Measurements from ENCODE around the gene TOR1AIP1.
"Not testable (repeated sequence)": the region's sequence is repeated elsewhere in the genome, so short reads cannot be mapped to it uniquely, and the experiment has no call there.

The TOR1AIP1 gene

DNA sequence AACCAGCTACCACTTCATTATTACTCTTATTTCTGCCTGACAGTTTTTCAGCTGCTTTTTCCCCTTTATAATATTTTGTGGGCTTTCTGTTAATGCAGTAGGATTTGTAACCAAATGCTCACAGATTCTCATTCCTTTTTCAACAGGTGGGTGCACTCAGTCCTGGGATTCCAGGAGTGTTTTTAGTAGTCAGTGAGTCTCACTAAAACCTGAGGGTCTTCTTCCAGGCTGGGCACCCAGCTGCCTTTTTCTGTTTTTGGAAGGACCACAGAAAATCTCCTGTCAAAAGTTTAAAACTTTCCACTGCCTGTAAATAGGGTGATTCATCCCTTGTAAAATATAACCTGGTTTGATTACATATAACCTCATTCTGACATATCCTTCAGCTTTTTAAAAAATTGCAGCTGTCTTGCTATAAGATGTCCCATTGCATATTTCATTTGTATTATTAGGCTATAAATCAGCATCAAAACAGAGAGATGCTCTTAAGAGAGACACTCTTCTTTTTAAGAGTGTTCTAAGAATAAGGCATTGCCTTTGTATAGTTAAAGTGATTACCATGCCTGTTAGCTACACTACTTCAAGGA lies 55.7 kb downstream of the TOR1AIP1 start:
- DNase-seq (ENCODE audit: low read depth in 3 of 3): no peak

DNA sequence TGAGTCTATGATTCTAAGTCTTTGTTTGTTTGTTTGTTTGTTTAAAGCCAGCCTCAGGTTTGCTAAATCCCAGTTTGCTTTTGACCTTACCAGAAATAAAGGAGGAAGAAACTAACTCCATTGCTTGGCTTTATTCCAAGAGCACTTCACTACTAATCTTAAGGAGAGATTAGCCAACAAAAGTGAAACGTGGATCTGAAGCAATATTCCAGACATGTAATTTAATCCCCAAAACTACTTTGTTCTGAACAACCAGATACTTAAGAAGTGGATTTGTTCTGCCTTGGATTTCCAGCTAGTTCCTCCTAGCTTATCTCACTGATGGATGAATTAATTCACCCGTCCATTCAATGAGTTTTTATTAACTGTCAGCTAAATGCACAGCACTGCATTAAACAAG lies 56.7 kb downstream of the TOR1AIP1 start:
- DNase-seq (ENCODE audit: low read depth in 3 of 3): no peak

DNA sequence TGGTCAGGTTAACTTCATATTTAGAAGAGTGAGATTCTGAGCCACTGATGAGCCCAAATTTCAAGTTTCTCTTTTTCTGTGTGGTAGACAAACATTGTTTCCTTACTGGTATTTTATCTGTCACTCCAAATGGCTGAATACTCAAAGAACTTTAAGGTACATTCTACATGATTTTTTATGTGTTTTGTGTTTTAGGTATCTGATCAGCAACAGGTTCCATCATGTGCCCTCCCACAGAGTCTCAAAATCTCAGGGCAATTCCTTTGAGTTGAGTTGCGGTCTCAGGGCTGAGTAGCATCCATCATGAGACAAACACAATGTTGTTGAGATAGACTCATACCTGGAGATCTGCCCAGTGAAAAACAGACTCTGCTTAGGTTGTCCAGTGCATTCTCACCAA lies 57.9 kb downstream of the TOR1AIP1 start:
- no peak for DNase-seq (ENCODE audit: low read depth in 3 of 3)

DNA sequence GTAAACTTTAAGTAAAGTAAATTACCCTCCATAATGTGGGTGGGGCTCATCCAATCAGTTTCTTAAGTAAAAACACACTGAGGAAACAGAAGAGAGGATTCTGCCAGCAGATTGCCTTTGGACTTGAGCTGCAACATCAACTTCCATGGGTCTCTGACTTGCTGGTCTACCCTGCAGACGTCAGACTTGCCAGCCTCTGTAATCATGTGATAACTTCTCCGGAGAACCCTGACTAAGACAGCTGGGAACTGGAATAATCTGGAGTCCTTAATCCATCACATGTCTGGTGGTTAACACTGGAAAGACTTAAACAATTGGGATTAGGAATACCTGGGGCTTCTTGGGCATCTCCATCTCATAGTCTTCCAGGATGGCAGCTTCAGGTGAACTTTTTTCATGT lies 59.4 kb downstream of the TOR1AIP1 start:
- no peak for DNase-seq (ENCODE audit: low read depth in 3 of 3)

DNA sequence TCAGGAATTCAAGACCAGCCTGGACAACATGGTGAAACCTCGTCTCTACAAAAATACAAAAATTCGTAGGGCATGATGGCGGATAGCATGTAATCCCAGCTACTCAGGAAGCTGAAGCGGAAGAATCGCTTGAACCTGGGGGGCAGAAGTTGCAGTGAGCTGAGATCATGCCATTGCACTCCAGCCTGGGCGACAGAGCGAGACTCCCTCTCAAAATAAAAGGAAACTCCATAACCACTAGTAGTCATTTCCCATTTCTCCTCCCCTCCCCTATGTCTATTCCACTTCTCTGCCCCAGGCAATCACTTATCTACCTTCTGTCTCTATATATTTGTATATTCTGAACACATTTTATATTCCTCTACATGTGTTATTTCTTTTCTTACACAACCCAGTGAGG lies 68.6 kb downstream of the TOR1AIP1 start:
- DNase-seq (ENCODE audit: low read depth in 3 of 3): no peak

DNA sequence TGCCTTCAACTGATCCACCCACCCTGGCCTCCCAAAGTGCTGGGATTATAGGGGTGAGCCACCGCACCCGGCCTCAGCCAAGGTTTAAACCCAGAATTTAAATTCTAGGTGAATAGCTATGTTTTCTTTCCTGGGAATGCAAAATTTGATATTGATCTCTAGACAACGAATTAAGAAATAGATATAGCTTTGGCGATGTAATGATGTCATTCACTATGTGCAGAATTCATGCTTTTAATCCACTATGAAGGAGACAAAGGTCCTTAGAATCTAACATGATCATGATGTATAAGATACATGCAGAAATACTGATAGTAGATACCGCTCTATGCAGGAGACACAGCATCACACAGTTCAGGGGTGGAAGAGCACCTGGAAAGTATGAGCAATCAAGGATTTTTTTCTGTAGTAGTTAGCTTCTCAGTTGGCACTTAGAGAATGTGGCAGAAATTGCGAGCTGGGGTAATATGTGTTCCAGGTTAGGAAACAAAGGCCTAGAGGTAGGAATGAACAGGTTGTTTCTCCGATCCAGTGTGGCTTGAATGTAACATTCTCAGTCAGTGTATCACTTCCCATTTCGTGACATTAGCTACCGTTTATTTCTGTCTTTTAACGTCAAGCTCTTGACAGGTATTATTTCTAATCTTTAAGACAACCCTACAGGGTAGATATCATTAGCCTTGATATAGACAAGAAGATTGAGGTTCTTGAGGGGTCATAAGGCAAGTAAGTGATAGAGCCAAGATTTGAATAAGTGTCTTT lies 69.5 kb downstream of the TOR1AIP1 start:
- no peak for DNase-seq (ENCODE audit: low read depth in 3 of 3)

DNA sequence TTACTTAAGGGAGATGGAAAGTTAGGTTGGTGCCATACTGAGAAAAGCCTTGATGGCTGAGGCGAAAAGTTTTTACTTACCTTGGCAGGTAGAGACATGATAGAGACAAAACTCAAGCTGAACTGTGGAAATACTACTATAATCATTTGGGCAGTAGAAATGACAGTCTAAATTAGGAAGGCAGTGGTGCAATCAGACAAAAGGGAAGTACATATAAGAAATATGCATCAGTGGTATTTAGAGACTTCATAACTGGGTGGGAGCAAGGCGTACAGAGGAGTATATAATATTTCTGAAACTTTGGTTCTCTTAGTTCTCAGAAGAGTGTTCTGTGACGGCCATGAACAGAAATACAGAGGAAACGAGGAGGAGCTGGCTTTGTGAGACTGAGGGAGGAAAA lies 70.1 kb downstream of the TOR1AIP1 start:
- no peak for DNase-seq (ENCODE audit: low read depth in 3 of 3)

DNA sequence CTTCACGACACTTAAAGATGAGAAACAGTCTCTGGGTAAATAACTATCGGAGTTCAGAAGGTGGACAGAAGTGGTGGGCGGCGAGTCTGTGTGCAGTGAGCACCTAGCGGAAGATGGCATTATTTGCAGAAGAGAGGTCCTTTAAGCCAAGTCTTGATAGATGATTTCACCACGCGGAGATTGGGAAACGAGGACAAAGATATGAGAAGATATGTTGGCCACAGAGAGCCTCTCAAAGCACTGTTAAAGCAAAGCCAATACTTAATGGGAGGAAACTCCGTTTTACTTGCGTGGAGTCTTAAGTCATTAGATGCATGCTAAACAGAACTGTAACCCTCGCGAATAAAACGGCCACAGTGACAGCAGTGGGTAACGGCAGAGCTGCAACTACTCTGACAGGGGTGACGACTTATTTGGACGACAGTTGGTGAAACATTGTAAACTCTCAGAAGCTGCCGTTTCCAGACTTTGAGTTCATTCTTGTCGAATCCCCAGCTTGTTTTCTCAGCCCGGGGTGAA lies 71.9 kb downstream of the TOR1AIP1 start:
- peak in 2 of 3 experiments; percentile 26 to 35 for DNase-seq (ENCODE audit: low read depth in 3 of 3)

DNA sequence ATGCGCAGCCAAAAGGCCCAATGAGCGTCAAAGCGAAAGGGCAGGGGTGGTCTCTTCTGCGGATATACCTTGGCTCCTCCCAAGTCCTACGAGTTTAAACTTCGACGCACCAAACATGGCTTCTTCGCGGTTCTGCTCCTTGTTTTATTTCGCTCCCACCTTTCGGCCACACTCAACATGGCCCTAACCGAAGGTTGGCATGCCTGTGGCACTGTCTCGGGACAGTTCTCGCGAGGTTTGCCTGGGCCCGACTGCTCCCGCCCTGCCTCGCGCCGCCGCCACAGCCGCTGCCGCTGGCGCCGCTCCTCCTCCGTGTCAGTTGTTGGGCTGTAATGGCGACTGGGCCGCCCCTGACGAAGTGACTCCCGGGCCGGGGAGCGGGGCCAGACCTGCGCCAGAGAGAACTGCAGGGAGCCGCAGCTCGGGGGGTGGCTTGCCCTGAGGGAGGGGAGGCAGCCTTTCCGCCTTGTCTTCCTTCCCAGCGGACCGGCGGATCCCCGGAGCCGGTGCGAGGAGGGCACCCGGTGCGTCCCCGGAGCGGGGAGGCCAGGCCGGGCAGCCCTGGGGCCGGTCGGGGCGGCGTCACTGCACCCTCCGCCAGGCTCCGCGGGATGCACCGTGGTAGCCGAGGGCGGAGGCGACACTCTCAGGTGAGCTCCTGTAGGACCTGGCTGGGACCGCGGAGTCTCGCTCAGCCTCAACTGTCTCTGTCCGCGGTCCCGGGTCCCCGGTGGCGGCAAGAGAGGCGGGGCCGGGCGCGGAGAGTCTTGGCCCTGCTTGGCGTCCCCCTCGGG lies 72.6 kb downstream of the TOR1AIP1 start, which contains the start of gene CEP350:
Gene CEP350, plus strand, starts transcription at position 318 of the 794 bp plus-strand sequence. CDS start 31,372 bp downstream, outside the sequence.
- peak; percentile 90 to 97 (median 97) for DNase-seq (ENCODE audit: low read depth in 3 of 3)

DNA sequence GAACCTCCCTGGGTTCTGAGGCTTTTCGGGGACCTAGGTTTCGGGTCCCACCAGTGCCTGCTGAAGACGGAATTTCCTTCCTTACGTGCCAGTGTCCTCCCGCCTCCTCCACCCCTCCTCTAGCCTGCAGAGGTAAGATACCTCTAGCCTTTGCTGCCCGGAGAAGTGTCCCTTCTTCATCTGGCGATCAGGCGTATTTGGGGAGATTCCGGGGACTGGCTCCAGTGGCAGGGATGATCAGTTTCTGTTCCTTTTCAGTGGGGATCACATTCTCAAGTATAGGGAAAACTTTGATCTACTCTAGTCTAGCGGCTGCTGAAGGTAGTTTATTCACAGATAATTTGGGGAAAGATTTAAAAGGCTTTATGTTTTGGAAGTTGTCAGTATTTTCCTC lies 73.2 kb downstream of the TOR1AIP1 start:
- DNase-seq (ENCODE audit: low read depth in 3 of 3): peak in 1 of 3 experiments; percentile 20

DNA sequence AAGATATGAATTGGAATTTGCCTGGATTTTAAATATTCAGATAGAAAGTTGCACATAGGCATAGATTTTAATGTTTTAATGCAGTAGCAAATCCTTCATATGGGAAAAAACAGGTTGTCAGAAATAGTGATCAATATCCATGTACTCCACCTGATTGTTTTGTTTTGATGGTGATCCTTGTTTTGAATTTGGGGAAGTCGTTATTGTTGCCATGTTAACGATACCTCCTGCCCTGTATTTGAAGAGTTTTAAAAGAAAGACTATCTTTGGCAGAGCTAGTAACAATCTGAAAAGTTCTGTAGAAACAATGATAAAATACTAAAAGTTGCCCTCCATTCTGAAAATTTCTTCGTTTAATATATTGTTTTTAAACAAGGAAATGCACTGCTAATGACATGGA lies 73.6 kb downstream of the TOR1AIP1 start:
- no peak for DNase-seq (ENCODE audit: low read depth in 3 of 3)

DNA sequence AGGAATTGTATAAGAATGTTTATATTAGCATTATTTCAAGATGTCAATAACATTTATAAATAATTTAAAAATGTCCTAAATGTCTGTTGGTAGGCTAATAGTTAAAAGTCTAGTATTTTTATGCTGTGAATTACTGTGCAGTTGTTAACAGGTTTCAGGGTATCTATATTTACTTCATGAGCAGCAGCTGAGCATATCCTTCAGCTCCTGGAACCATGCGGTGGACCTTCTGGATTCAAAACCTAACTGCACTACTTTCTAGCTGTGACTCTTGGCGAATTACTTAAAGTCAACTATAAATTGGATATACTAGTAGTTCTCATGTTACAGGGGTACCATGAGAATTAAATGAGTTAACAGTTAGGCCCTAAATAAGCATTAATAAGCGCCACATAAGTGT lies 76.3 kb downstream of the TOR1AIP1 start:
- no peak for DNase-seq (ENCODE audit: low read depth in 3 of 3)

DNA sequence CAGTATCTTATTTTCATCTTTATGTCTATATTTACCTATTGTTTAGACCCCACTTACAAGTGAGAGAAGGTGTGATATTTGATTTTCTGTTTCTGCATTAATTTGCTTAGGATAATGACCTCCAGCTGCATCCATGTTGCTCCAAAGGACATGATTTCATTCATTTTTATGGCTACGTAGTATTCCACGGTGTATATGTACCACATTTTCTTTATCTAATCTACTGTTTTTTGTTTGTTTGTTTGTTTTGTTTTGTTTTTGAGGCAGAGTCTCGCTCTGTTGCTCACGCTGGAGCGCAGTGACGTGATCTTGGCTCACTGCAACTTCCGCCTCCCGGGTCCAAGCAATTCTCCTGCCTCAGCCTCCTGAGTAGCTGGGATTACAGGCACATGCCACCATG lies 80.1 kb downstream of the TOR1AIP1 start:
- DNase-seq (ENCODE audit: low read depth in 3 of 3): not testable (repeated sequence)

DNA sequence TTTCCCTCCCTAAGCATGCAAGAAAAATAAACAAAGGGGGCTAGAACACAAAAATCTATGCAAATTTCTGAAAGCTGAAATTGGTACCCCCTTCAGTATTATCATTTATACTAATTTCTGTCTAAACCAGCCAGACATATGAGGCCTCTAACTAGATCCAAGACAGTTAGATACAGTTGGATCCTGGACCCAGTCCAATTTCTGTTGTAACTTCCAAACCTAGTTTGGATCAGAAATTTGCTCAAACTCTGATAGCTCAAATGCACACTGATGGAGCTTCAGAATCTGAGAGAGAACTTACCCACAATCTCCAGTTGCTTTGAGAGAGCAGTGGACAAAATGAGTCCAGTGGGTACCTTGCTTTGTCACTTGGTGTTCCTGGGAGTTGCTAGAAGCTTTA lies 84.5 kb downstream of the TOR1AIP1 start:
- no peak for DNase-seq (ENCODE audit: low read depth in 3 of 3)

DNA sequence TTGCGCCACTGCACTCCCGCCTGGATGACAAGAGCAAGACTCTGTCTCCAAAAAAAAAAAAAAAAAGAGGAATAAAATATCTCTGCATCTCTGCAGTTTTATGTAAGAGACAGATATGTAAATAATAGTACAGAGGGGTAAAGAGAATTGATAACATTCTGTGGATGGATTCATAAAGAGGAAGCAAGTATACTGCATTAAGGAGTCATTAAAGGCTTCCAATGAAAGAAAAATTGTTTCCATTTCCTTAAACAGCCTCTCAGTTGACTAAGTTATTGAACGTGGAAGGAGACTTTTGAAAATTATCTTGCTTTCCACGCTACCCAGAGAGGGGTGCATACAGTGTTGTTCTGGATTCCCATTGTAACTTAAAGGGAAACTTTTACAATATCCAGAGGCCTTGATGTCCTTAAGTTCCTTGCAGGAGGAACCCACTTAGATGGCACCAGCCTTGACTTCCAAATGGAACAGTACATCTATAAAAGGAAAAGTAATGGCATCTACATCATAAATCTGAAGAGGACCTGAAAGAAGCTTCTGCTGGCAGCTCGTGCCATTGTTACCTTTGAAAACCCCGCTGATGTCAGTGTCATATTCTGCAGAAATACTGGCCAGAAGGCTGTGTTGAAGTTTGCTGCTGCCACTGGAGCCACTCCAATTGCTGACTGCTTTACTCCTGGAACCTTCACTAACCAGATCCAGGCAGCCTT lies 86.4 kb downstream of the TOR1AIP1 start:
- no peak for DNase-seq (ENCODE audit: low read depth in 3 of 3)

DNA sequence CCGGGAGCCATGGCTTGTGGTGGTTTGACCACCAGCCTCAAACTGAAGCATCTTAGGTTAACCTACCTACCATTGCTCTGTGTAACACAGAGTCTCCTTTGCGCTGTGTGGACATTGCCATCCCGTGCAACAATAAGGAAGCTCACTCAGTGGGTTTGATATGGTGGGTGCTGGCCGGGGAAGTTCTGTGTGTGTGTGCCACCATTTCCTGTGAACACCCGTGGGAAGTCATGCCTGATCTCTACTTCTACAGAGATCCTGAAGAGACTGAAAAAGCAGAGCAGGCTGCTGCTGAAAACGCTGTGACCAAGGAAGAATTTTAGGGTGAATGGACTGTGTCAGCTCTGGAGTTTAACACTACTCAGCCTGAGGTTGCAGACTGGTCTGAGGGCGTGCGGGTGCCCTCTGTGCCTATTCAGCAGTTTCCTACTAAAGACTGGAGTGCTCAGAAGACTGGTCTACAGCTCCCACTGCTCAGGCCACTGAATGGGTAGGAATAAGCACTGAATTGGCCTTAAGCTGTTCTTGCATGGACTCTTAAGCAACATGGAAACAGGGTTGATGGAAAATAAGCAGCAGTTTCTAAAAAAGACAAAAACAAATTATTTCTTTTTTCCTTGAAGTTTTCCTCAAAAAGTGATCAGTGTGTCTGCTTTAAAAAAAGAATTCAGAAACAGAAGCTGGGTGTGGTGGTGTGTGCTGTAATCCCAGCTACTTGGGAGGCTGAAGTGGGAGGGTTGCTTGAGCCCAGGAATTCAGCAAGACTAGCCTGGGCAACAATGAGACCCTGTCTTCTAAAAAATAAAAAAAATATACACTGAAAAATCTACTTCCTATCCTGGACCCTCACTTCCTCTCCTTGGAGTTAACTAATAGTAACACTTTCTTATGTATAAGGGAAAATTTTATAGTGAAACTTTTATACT lies 87.2 kb downstream of the TOR1AIP1 start:
- no peak for DNase-seq (ENCODE audit: low read depth in 3 of 3)
